Glomerular visceral epithelial cell (primary cell): ENCODE measurements around the gene RTP3.

Source experiments
- DNase-seq: peaks from one replicate; pipeline ENCODE4 v3.0.0-alpha.2; 2016; ENCODE audit errors: extremely low spot score

The RTP3 gene

GRCh38 chr3:46469680-46470357 lies 28.0 kb upstream of the RTP3 start:
- DNase-seq: no peak

GRCh38 chr3:46470831-46471230 lies 26.9 kb upstream of the RTP3 start:
- no peak for DNase-seq

GRCh38 chr3:46471371-46471914 lies 26.3 kb upstream of the RTP3 start:
- no peak for DNase-seq

GRCh38 chr3:46472736-46473135 lies 25.0 kb upstream of the RTP3 start:
- no peak for DNase-seq

GRCh38 chr3:46477145-46477544 lies 20.6 kb upstream of the RTP3 start:
- DNase-seq: no peak

- no peak for DNase-seq
Measured at GRCh38 chr3:46477756-46478155, 20.0 kb upstream of the RTP3 start.

GRCh38 chr3:46478341-46478740 lies 19.4 kb upstream of the RTP3 start:
- no peak for DNase-seq

- DNase-seq: no peak
Measured at GRCh38 chr3:46479021-46479420, 18.8 kb upstream of the RTP3 start.

- no peak for DNase-seq
Measured at GRCh38 chr3:46479696-46480095, 18.1 kb upstream of the RTP3 start.

GRCh38 chr3:46480491-46481195 lies 17.1 kb upstream of the RTP3 start:
- no peak for DNase-seq

GRCh38 chr3:46481636-46482035 lies 16.1 kb upstream of the RTP3 start:
- no peak for DNase-seq

- DNase-seq: peak; percentile 23
Measured at GRCh38 chr3:46482632-46483350, 15.0 kb upstream of the RTP3 start.

- no peak for DNase-seq
Measured at GRCh38 chr3:46483825-46484224, 14.0 kb upstream of the RTP3 start.

- no peak for DNase-seq
Measured at GRCh38 chr3:46484388-46484787, 13.4 kb upstream of the RTP3 start.

GRCh38 chr3:46484911-46485778 lies 12.6 kb upstream of the RTP3 start:
- no peak for DNase-seq

GRCh38 chr3:46485779-46486175 lies 12.0 kb upstream of the RTP3 start:
- no peak for DNase-seq

GRCh38 chr3:46488735-46489361 lies 8.9 kb upstream of the RTP3 start:
- DNase-seq: peak; percentile 74

GRCh38 chr3:46489381-46489780 lies 8.4 kb upstream of the RTP3 start:
- no peak for DNase-seq

GRCh38 chr3:46489875-46490274 lies 7.9 kb upstream of the RTP3 start:
- DNase-seq: no peak

GRCh38 chr3:46490338-46491084 lies 7.3 kb upstream of the RTP3 start:
- DNase-seq: no peak
